Measurements from ENCODE around the gene ADORA2B.
"Not testable (repeated sequence)": the region's sequence is repeated elsewhere in the genome, so short reads cannot be mapped to it uniquely, and the experiment has no call there.

ADORA2B gene

GRCh38 chr17:15944759-15945526 is at the start of gene ADORA2B:
TSS of gene ADORA2B (plus strand) at chr17:15945130. CDS start at chr17:15945249, 119 bp downstream.
- Mint-ChIP-seq H3K27me3 (peaks cover 31% of the 10 kb centered on the region), H3K4me1 (peaks cover 7% of the 10 kb centered on the region), H3K9me3 (no peaks in the 10 kb centered on the region), H3K27ac (ENCODE audit: low read depth) (peak within 1 kb of the TSS; percentile 77), H3K4me3 (peak within 1 kb of the TSS; percentile 83), H3K36me3 (ENCODE audit: insufficient read depth) (no peaks in the 10 kb centered on the region)
- DNase-seq (ENCODE audit: low spot score in 2 of 2) (no peak), ATAC-seq (replicated peaks; ENCODE audit: extremely low read depth, poor library complexity, severe bottlenecking) (peak; percentile 53)

GRCh38 chr17:15896277-15896676 is 48.7 kb upstream of the ADORA2B start:
- Mint-ChIP-seq H3K4me1 (peaks cover 20% of the 10 kb centered on the region), H3K9me3 (no peaks in the 10 kb centered on the region), H3K27me3 (no peaks in the 10 kb centered on the region), H3K27ac (ENCODE audit: low read depth) (peak overlapping the region; percentile 81), H3K4me3 (no peak overlapping the region), H3K36me3 (ENCODE audit: insufficient read depth) (peaks cover 4% of the 10 kb centered on the region)
- DNase-seq (ENCODE audit: low spot score in 2 of 2) (no peak), ATAC-seq (replicated peaks; ENCODE audit: extremely low read depth, poor library complexity, severe bottlenecking) (no peak)

- H3K9me3 Mint-ChIP-seq, result no peaks in the 10 kb centered on the region
- no peaks in the 10 kb centered on the region for H3K27me3 Mint-ChIP-seq
- DNase-seq (ENCODE audit: low spot score in 2 of 2) (no peak), ATAC-seq (replicated peaks; ENCODE audit: extremely low read depth, poor library complexity, severe bottlenecking) (no peak)
- peak overlapping the region; percentile 82 for H3K27ac Mint-ChIP-seq (ENCODE audit: low read depth)
- H3K4me3 Mint-ChIP-seq, result peak overlapping the region; percentile 67
- H3K36me3 Mint-ChIP-seq (ENCODE audit: insufficient read depth), result peaks cover 4% of the 10 kb centered on the region
- peaks cover 20% of the 10 kb centered on the region for H3K4me1 Mint-ChIP-seq
Measured at GRCh38 chr17:15896834-15897233, 48.1 kb upstream of the ADORA2B start.

GRCh38 chr17:15899596-15899995 is 45.3 kb upstream of the ADORA2B start:
- not testable (repeated sequence) for H3K27me3 Mint-ChIP-seq; H3K36me3 Mint-ChIP-seq (ENCODE audit: insufficient read depth); DNase-seq (ENCODE audit: low spot score in 2 of 2); H3K4me3 Mint-ChIP-seq; ATAC-seq (replicated peaks; ENCODE audit: extremely low read depth, poor library complexity, severe bottlenecking); H3K27ac Mint-ChIP-seq (ENCODE audit: low read depth); H3K9me3 Mint-ChIP-seq
- peaks cover 20% of the 10 kb centered on the region for H3K4me1 Mint-ChIP-seq

- ATAC-seq (replicated peaks; ENCODE audit: extremely low read depth, poor library complexity, severe bottlenecking), result no peak
Measured at GRCh38 chr17:15900871-15901270, 44.1 kb upstream of the ADORA2B start.

GRCh38 chr17:15905236-15905635 is 39.7 kb upstream of the ADORA2B start:
- H3K27ac Mint-ChIP-seq (ENCODE audit: low read depth); DNase-seq (ENCODE audit: low spot score in 2 of 2); ATAC-seq (replicated peaks; ENCODE audit: extremely low read depth, poor library complexity, severe bottlenecking); H3K36me3 Mint-ChIP-seq (ENCODE audit: insufficient read depth); H3K9me3 Mint-ChIP-seq; H3K4me3 Mint-ChIP-seq; H3K27me3 Mint-ChIP-seq; H3K4me1 Mint-ChIP-seq: not testable (repeated sequence)

More at GRCh38 chr17:15900871-15901270, 44.1 kb upstream of the ADORA2B start:
- Mint-ChIP-seq H3K36me3 (ENCODE audit: insufficient read depth) (peaks cover 2% of the 10 kb centered on the region), H3K4me1 (peaks cover 20% of the 10 kb centered on the region), H3K27me3 (no peaks in the 10 kb centered on the region), H3K27ac (ENCODE audit: low read depth) (no peak overlapping the region), H3K4me3 (no peak overlapping the region), H3K9me3 (no peaks in the 10 kb centered on the region)
- DNase-seq (ENCODE audit: low spot score in 2 of 2), result no peak

GRCh38 chr17:15907290-15907689 is 37.6 kb upstream of the ADORA2B start:
- H3K27me3 Mint-ChIP-seq, result no peaks in the 10 kb centered on the region
- H3K4me1 Mint-ChIP-seq, result no peaks in the 10 kb centered on the region
- no peaks in the 10 kb centered on the region for H3K36me3 Mint-ChIP-seq (ENCODE audit: insufficient read depth)
- ATAC-seq (replicated peaks; ENCODE audit: extremely low read depth, poor library complexity, severe bottlenecking), result no peak
- no peak for DNase-seq (ENCODE audit: low spot score in 2 of 2)
- no peak overlapping the region for H3K27ac Mint-ChIP-seq (ENCODE audit: low read depth)
- no peak overlapping the region for H3K4me3 Mint-ChIP-seq
- no peaks in the 10 kb centered on the region for H3K9me3 Mint-ChIP-seq

- DNase-seq (ENCODE audit: low spot score in 2 of 2) (no peak), ATAC-seq (replicated peaks; ENCODE audit: extremely low read depth, poor library complexity, severe bottlenecking) (no peak)
- no peaks in the 10 kb centered on the region for H3K27me3 Mint-ChIP-seq
- no peak overlapping the region for H3K27ac Mint-ChIP-seq (ENCODE audit: low read depth)
- H3K4me3 Mint-ChIP-seq, result no peak overlapping the region
- no peaks in the 10 kb centered on the region for H3K4me1 Mint-ChIP-seq
- no peaks in the 10 kb centered on the region for H3K9me3 Mint-ChIP-seq
- H3K36me3 Mint-ChIP-seq (ENCODE audit: insufficient read depth), result no peaks in the 10 kb centered on the region
Measured at GRCh38 chr17:15908378-15908777, 36.6 kb upstream of the ADORA2B start.

GRCh38 chr17:15909481-15909991 is 35.4 kb upstream of the ADORA2B start:
- Mint-ChIP-seq H3K27ac (ENCODE audit: low read depth) (no peak overlapping the region), H3K9me3 (no peaks in the 10 kb centered on the region), H3K27me3 (no peaks in the 10 kb centered on the region), H3K4me3 (no peak overlapping the region), H3K4me1 (peaks cover 9% of the 10 kb centered on the region), H3K36me3 (ENCODE audit: insufficient read depth) (no peaks in the 10 kb centered on the region)
- ATAC-seq (replicated peaks; ENCODE audit: extremely low read depth, poor library complexity, severe bottlenecking) (no peak), DNase-seq (ENCODE audit: low spot score in 2 of 2) (no peak)

GRCh38 chr17:15910791-15911190 is 34.1 kb upstream of the ADORA2B start:
- no peak for ATAC-seq (replicated peaks; ENCODE audit: extremely low read depth, poor library complexity, severe bottlenecking)
- H3K4me3 Mint-ChIP-seq, result no peak overlapping the region
- no peaks in the 10 kb centered on the region for H3K27me3 Mint-ChIP-seq
- peaks cover 16% of the 10 kb centered on the region for H3K4me1 Mint-ChIP-seq
- DNase-seq (ENCODE audit: low spot score in 2 of 2), result no peak
- no peak overlapping the region for H3K27ac Mint-ChIP-seq (ENCODE audit: low read depth)
- no peaks in the 10 kb centered on the region for H3K36me3 Mint-ChIP-seq (ENCODE audit: insufficient read depth)
- no peaks in the 10 kb centered on the region for H3K9me3 Mint-ChIP-seq

GRCh38 chr17:15911701-15912100 is 33.2 kb upstream of the ADORA2B start:
- H3K27ac Mint-ChIP-seq (ENCODE audit: low read depth); H3K9me3 Mint-ChIP-seq; H3K27me3 Mint-ChIP-seq; H3K4me3 Mint-ChIP-seq; ATAC-seq (replicated peaks; ENCODE audit: extremely low read depth, poor library complexity, severe bottlenecking); H3K36me3 Mint-ChIP-seq (ENCODE audit: insufficient read depth); DNase-seq (ENCODE audit: low spot score in 2 of 2): not testable (repeated sequence)
- H3K4me1 Mint-ChIP-seq, result peaks cover 16% of the 10 kb centered on the region

- Mint-ChIP-seq H3K27me3 (no peaks in the 10 kb centered on the region), H3K4me3 (no peak overlapping the region), H3K36me3 (ENCODE audit: insufficient read depth) (no peaks in the 10 kb centered on the region), H3K9me3 (no peaks in the 10 kb centered on the region), H3K4me1 (peaks cover 16% of the 10 kb centered on the region), H3K27ac (ENCODE audit: low read depth) (no peak overlapping the region)
- DNase-seq (ENCODE audit: low spot score in 2 of 2) (no peak), ATAC-seq (replicated peaks; ENCODE audit: extremely low read depth, poor library complexity, severe bottlenecking) (no peak)
Measured at GRCh38 chr17:15912416-15912955, 32.4 kb upstream of the ADORA2B start.

GRCh38 chr17:15913826-15914225 is 31.1 kb upstream of the ADORA2B start:
- no peaks in the 10 kb centered on the region for H3K27me3 Mint-ChIP-seq
- no peaks in the 10 kb centered on the region for H3K36me3 Mint-ChIP-seq (ENCODE audit: insufficient read depth)
- H3K4me3 Mint-ChIP-seq, result no peak overlapping the region
- no peak overlapping the region for H3K27ac Mint-ChIP-seq (ENCODE audit: low read depth)
- DNase-seq (ENCODE audit: low spot score in 2 of 2), result no peak
- no peak for ATAC-seq (replicated peaks; ENCODE audit: extremely low read depth, poor library complexity, severe bottlenecking)
- peaks cover 16% of the 10 kb centered on the region for H3K4me1 Mint-ChIP-seq
- no peaks in the 10 kb centered on the region for H3K9me3 Mint-ChIP-seq

Data from central memory CD8-positive, alpha-beta T cell (primary cell).